HEK293T (cell line): Measurements from ENCODE around the gene GTSE1.

Experiments
- CTCF ChIA-PET: fragments of 350-600 bp; formaldehyde crosslinking; extraction: SDS; loops from one replicate; lab custom pipeline; 2021; ENCODE audit warnings: antibody characterized with exemption, inconsistent platforms; lab: Yijun Ruan, JAX
- POLR2A ChIA-PET: fragments of 350-600 bp; formaldehyde crosslinking; extraction: SDS; loops from one replicate; lab custom pipeline; 2020; ENCODE audit warnings: antibody characterized with exemption, inconsistent platforms; lab: Yijun Ruan, JAX
- DNase-seq: peaks from one replicate; pipeline ENCODE4 v3.0.0; 2012; ENCODE audit warnings: mixed read lengths; ENCODE audit errors: extremely low spot score
- ARNT ChIP-seq: fragments of 450-650 bp; IDR thresholded peaks from 2 replicates; pipeline ENCODE4 v1.6.1; 2017; ENCODE audit warnings: mild to moderate bottlenecking
- BHLHE40 ChIP-seq: fragments of 450-650 bp; IDR thresholded peaks from 2 replicates; pipeline ENCODE4 v1.6.1; 2016; ENCODE audit warnings: mild to moderate bottlenecking, moderate library complexity, borderline replicate concordance
- CTBP1 ChIP-seq: fragments of 450-650 bp; IDR thresholded peaks from 2 replicates; pipeline ENCODE4 v1.6.1; 2016; ENCODE audit warnings: borderline replicate concordance
- ELF4 ChIP-seq: fragments of 450-650 bp; IDR thresholded peaks from 2 replicates; pipeline ENCODE4 v1.6.1; 2017; ENCODE audit warnings: antibody characterized with exemption
- FOXA1 ChIP-seq: fragments of 450-650 bp; IDR thresholded peaks from 2 replicates; pipeline ENCODE4 v1.6.1; 2016; ENCODE audit warnings: mild to moderate bottlenecking
- FOXK2 ChIP-seq: fragments of 450-650 bp; IDR thresholded peaks from 2 replicates; pipeline ENCODE4 v1.6.1; 2016; ENCODE audit warnings: mild to moderate bottlenecking
- FOXM1 ChIP-seq: fragments of 450-650 bp; IDR thresholded peaks from 2 replicates; pipeline ENCODE4 v1.6.1; 2017; ENCODE audit warnings: mild to moderate bottlenecking, borderline replicate concordance
- HDGF ChIP-seq: fragments of 450-650 bp; IDR thresholded peaks from 2 replicates; pipeline ENCODE4 v1.6.1; 2017; ENCODE audit warnings: antibody characterized with exemption, borderline replicate concordance
- L3MBTL2 ChIP-seq: fragments of 450-650 bp; conservative IDR thresholded peaks from 2 replicates; pipeline ENCODE4 v1.6.1; 2016; ENCODE audit warnings: mild to moderate bottlenecking
- LEF1 ChIP-seq: fragments of 450-650 bp; IDR thresholded peaks from 2 replicates; pipeline ENCODE4 v1.6.1; 2017; ENCODE audit warnings: mild to moderate bottlenecking, borderline replicate concordance
- NFRKB ChIP-seq: fragments of 450-650 bp; IDR thresholded peaks from 2 replicates; pipeline ENCODE4 v1.6.1; 2016; ENCODE audit warnings: mild to moderate bottlenecking, moderate library complexity
- SP1 ChIP-seq: fragments of 450-650 bp; IDR thresholded peaks from 2 replicates; pipeline ENCODE4 v1.6.1; 2017
- SUZ12 ChIP-seq: fragments of 450-650 bp; IDR thresholded peaks from 2 replicates; pipeline ENCODE4 v1.6.1; 2016; ENCODE audit warnings: mild to moderate bottlenecking
- TARDBP ChIP-seq: fragments of 450-650 bp; IDR thresholded peaks from 2 replicates; pipeline ENCODE4 v1.6.1; 2016
- ZNF384 ChIP-seq: fragments of 450-650 bp; IDR thresholded peaks from 2 replicates; pipeline ENCODE4 v1.6.1; 2016
- TF ChIP-seq, protein P1 (sequence below): fragments of 450-650 bp; IDR thresholded peaks from 2 replicates; pipeline ENCODE4 v1.6.1; 2016

The GTSE1 gene

DNA sequence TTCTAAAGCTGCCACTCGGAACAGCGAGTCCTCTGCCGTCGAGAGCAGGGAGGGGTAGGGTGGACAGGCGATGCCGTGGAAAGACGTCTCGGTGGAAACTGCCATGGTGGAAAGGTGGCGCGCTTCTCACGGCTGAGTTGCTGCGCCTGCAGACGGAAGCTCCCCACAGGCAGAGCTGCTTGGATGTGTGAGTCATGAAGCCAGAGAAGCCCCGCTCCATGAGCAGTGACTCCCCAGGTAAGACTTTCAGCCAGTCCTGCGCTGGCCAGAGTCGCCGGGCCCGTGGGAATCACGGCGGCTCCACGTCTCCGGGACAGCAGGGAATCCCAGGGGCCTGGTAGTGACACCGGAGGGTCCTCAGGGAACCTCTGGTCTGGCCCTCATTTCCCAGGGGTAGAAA, 34.8 kb downstream of the GTSE1 start:
- POLR2A ChIA-PET, result no interaction called here
- CTCF ChIA-PET, result no interaction called here
- DNase-seq, result no peak
- TF ChIP-seq FOXK2 (no peak), FOXM1 (no peak), ELF4 (no peak), LEF1 (no peak), NFRKB (no peak)

DNA sequence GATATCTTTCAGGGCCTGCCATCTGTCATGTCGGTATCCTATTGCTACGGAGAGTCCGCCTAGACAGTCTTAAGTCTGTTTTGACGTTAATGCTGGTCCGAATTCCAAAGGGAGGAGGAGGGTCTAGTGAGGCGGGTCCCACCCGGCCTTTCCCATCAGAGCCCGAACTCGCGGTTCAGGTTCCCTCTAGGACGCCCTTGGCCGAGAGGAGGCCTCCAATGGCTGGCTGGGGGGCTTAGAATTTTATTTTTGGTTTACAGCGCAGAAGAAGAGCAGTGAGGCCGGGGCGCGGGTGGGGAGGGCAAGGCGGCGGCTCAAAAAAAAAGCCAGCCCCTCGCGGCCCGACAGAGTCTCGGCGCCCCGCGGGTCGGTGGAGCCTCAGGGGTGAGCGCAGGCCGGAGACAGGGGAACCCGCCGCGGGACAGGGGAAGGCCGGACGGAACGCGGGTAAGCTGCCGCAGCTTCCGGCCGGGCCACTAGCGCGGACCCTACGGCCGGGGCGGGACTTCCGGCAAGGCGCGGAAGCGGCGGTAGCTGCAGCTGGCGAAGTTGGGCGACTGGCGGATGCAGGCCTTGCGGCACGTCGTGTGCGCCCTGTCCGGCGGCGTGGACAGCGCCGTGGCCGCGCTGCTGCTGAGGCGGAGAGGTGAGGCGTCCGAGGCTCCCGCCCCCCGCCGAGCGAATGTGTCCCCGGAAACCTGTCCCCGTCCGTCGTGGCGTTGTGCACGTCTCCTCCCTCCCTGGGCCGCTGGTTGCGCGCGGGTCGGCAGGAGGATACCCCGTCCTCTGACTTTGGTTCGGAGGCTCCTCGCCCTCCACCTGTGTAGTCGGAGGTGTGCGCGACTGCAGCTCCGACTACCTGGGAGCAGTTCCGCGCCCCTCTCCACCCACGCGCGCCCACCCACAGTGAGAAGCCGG, 38.8 kb downstream of the GTSE1 start, which contains the start of gene TRMU:
TRMU (plus strand) TSS at position 514 of the 918 bp plus-strand sequence; CDS start at position 565, 51 bp downstream.
- DNase-seq, result peak; percentile 94
- POLR2A ChIA-PET, result interaction anchor here (0.5 to 2.1 kb wide), 17 partner anchors 9 to 308 kb away, joined by 3 to 6 read pairs (median 3); partner anchors contain the start of gene CDPF1
- CTCF ChIA-PET, result no interaction called here
- TF ChIP-seq SUZ12 (no peak), LEF1 (0 out of 2 replicates have a peak, but pooled peaks have one; percentile 32), CTBP1 (peak; percentile 70; the same call in 1 of the 2 replicates), NFRKB (no peak)

DNA sequence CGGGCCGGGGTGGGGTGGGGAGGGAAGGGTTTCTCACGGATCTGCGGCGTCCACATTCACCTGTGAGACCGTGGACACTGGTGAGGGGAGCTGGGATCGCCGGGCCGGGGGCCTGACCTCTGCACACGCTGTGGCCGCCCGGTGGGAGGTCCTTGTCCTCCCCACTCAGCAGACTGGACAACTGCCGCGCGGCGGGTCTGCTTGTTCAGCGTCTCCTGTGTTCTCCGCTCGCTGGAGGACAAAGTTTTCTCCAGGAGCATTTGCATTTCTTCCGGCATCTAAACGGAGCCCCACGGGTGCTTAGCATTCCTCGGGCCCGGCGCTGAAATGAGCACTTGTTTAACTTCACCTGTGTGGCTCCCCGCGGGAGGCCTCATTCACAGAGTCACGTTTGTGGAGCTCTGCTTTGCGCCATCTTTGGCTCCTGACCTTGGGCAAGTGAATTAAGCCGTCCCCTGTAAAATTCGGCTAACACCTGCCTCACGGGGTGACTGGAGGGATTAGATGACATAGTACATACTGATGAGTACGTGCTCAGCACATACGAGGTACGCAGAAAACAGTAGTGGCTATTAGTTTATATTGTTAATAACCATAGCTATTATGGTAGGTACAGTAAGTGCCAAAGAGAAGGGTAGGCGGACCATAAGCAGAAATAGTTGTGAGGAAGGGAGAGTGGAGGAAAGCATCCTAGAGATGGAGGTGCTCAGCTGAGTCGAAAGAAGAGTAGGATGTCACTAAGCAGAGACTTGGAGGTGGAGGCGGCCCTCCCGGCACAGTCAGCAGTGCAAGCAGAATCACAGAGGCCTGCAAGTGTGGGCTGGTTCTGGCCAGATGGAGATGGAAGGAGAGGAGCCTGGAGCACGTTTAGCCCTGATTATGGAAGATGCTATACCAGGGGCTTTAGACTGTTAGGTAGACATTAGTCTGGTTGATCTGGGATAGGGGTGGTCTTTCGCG, 39.7 kb downstream of the GTSE1 start:
- ChIA-PET CTCF (interaction anchor here (0.7 kb wide), 1 partner anchor 220 kb away, joined by 3 read pairs; no protein-coding TSS in a partner anchor), POLR2A (interaction anchor here (0.5 to 2.1 kb wide), 17 partner anchors 8 to 309 kb away, joined by 3 to 6 read pairs (median 3); partner anchors contain the start of genes CDPF1 and GTSE1)
- no peak for DNase-seq
- no peak for TF ChIP-seq FOXK2
- no peak for TF ChIP-seq CTBP1
- TF ChIP-seq ARNT, result 0 out of 2 replicates have a peak, but pooled peaks have one; percentile 56
- TF ChIP-seq L3MBTL2, result no peak
- no peak for TF ChIP-seq TARDBP
- TF ChIP-seq FOXA1, result no peak
- TF ChIP-seq, protein P1, sequence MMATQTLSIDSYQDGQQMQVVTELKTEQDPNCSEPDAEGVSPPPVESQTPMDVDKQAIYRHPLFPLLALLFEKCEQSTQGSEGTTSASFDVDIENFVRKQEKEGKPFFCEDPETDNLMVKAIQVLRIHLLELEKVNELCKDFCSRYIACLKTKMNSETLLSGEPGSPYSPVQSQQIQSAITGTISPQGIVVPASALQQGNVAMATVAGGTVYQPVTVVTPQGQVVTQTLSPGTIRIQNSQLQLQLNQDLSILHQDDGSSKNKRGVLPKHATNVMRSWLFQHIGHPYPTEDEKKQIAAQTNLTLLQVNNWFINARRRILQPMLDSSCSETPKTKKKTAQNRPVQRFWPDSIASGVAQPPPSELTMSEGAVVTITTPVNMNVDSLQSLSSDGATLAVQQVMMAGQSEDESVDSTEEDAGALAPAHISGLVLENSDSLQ, result no peak
- TF ChIP-seq SUZ12, result no peak

DNA sequence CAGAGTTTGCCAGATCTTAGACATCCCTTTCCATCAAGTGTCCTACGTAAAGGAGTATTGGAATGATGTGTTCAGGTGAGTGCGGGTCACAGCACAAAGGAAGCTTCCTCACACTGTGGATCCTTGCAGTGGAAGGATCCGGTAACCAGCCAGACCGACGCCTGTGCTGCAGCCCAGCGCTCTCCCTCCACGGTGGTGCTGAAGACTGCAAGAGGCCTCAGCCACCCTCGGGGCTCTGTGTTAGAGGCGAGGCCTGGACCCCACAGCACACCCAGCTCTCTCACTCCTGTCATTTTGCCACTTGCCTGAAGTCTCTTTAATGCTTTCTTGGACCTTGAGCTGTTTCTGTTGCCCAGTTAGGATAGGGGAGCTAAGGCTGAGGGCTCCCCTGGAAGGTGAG, 41.2 kb downstream of the GTSE1 start:
- POLR2A ChIA-PET, result no interaction called here
- no peak for DNase-seq
- CTCF ChIA-PET, result no interaction called here
- TF ChIP-seq, protein P1, result no peak
- TF ChIP-seq ARNT (no peak), ELF4 (no peak), BHLHE40 (no peak), SP1 (no peak), CTBP1 (no peak), ZNF384 (no peak), FOXK2 (no peak), FOXM1 (no peak), FOXA1 (no peak)

DNA sequence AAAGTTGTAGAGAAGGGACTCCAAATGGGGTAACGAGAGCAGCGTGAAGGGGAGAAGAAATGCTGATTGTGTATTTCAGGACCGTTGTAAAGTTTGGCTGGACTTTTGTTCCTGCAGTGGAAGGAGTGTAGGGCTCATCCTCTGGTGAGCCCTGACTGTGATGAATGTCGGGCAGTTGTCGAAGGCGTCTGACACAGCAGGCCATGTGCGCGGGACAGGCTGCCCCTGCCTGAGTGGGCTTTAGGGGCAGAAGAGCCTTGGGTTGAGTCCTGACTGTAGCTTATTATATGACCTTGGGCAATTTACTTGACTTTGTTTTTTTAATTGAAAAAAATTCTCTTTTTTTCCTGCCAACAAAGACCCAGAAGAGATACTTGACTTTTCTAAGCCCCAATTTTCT, 42.0 kb downstream of the GTSE1 start:
- POLR2A ChIA-PET, result no interaction called here
- no peak for DNase-seq
- TF ChIP-seq ARNT (no peak), SP1 (no peak), ZNF384 (no peak), TARDBP (no peak), SUZ12 (no peak), CTBP1 (no peak), LEF1 (no peak), FOXA1 (no peak)
- CTCF ChIA-PET, result no interaction called here

DNA sequence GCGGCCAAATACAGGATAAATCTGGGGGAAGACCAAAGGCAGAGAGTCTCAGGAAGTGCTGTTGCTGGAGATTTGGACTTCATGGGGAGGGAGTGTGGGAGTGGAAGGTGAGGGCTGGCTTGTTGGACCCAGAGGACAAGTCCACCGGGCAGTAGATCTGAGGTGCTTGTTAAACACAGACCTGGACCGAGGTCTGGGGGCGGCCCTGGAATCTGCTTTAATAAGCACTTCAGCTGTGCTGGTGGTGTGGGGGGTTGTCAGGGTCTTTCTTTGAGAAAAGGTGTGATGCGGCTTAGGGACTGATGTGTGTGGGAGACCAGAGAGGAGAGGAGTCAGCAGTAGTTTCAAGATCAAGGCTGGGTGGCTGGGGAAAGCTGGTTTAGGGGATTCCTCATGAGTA, 43.3 kb downstream of the GTSE1 start:
- CTCF ChIA-PET, result no interaction called here
- no peak for DNase-seq
- POLR2A ChIA-PET, result interaction anchor here (0.9 to 1.1 kb wide), 2 partner anchors 17 to 19 kb away, joined by 3 to 4 read pairs; no protein-coding TSS in a partner anchor
- TF ChIP-seq SP1 (no peak), NFRKB (no peak), CTBP1 (no peak), SUZ12 (no peak), LEF1 (no peak), FOXK2 (no peak), L3MBTL2 (no peak), FOXA1 (no peak)

DNA sequence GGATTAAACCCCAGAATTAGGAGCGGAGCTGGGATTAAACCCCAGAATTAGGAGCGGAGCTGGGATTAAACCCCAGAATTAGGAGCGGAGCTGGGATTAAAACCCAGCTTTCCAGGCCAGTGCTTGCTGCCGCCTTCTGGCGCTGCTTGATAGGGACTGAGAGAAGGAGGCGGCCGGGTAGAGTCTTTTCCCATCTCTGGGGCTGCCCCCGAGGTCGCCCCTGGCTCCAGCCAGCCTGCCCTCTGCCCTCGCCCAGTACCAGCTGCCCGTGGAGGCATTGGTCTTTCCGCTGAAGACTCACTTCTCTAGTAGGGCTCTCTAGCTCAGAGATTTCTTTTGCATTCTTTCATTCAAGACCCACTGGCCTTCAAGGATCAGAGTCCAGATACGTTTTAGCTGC, 44.0 kb downstream of the GTSE1 start:
- no peak for TF ChIP-seq BHLHE40
- no peak for TF ChIP-seq CTBP1
- no peak for TF ChIP-seq ZNF384
- no peak for TF ChIP-seq L3MBTL2
- no peak for TF ChIP-seq FOXA1
- no peak for TF ChIP-seq FOXK2
- TF ChIP-seq NFRKB, result no peak
- no peak for TF ChIP-seq LEF1
- no peak for TF ChIP-seq SUZ12
- TF ChIP-seq ARNT, result no peak
- TF ChIP-seq, protein P1, result no peak
- no peak for TF ChIP-seq HDGF
- TF ChIP-seq TARDBP, result no peak
- TF ChIP-seq ELF4, result no peak
- TF ChIP-seq SP1, result no peak
- no peak for TF ChIP-seq FOXM1
- ChIA-PET CTCF (interaction anchor here (0.7 kb wide), 1 partner anchor 210 kb away, joined by 3 read pairs; no protein-coding TSS in a partner anchor), POLR2A (interaction anchor here (0.9 to 1.1 kb wide), 2 partner anchors 16 to 18 kb away, joined by 3 to 4 read pairs; no protein-coding TSS in a partner anchor)
- no peak for DNase-seq
